NCI-H446 (cell line): ENCODE results near the gene HYPK.

Experiments
- DNase-seq, 2 experiments: peaks; one replicate each; lab custom pipeline; 2025; lab: John Stamatoyannopoulos, UW

The HYPK gene

GRCh38 chr15:43851251-43851650 lies 50.9 kb downstream of the HYPK start:
- DNase-seq = no peak

DNA sequence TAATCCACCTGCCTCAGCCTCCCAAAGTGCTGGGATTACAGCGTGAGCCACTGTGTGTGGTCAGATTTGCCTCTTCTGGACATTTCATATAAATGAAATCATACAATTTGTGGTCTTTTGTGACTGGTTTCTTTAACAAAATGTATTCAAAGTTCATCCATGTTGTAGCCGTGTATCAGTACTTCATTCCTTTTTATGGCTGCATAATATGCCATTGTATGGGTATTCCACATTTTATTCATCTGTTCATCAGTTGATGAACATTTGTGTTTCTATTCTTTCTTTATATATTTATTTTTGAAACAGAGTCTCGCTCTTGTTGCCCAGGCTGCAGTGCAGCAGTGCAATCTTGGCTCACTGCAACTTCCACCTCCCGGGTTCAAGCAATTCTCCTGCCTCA lies 52.2 kb downstream of the HYPK start:
- DNase-seq = no peak
